T-cell (primary cell): ENCODE measurements around the gene SYNE4. TPM values are rescaled to one million over a fixed set of nuclear protein-coding genes. Genes with fewer than 3 reads are reported as not detected.

Experiments used
- ATAC-seq, 4 experiments: fragments of 200-7000 bp in 3 of 4; fragments of 150-1000 bp in 1 of 4; cut with Tn5 transposase; replicated peaks in 1 of 4; 1 replicate in 3 of 4; 2 replicates in 1 of 4; pipeline ENCODE4 v1.10.0; 2021; ENCODE audit warnings: moderate library complexity in 3 of 4, mild to moderate bottlenecking in 2 of 4, moderate number of reproducible peaks in 1 of 4
- CTCF ChIA-PET, 2 donors: fragments of 300-600 bp; sonication (Branson Sonifier 250); formaldehyde crosslinking; loops; one replicate each; lab custom pipeline; 2022; ENCODE audit warnings: antibody characterized with exemption in 2 of 2; lab: Charles Lee
- POLR2A ChIA-PET, 2 donors: fragments of 300-600 bp; sonication (Branson Sonifier 250); formaldehyde crosslinking; loops; one replicate each; lab custom pipeline; 2022; ENCODE audit warnings: antibody characterized with exemption in 2 of 2; lab: Charles Lee
- DNase-seq, 35 experiments: peaks; one replicate each; pipeline versions ENCODE4 v3.0.0 to v3.0.0-alpha.2; 2013 to 2023
- H3K27ac ChIP-seq: one replicate; pipeline ENCODE4 v1.5.1; 2013; ENCODE audit warnings: low read length
- H3K27me3 ChIP-seq, 2 experiments: replicated peaks in 1 of 2; 1 replicate in 1 of 2; 2 replicates in 1 of 2; pipeline versions ENCODE4 v1.6.1 to v1.7.0; 2013; ENCODE audit warnings: low read length in 1 of 2, mixed read lengths in 1 of 2; ENCODE audit not compliant: control insufficient read depth in 2 of 2, insufficient read depth in 2 of 2; ENCODE audit errors: extremely low read depth in 1 of 2
- H3K36me3 ChIP-seq, 2 donors: 1 replicate in 1 of 2; 2 replicates in 1 of 2; pipeline versions ENCODE4 v1.6.1 to v1.7.0; 2013; ENCODE audit warnings: low read length in 1 of 2; ENCODE audit not compliant: control insufficient read depth in 2 of 2, insufficient read depth in 1 of 2; ENCODE audit errors: extremely low read depth in 1 of 2
- H3K4me1 ChIP-seq, 2 experiments: 1 replicate in 1 of 2; 2 replicates in 1 of 2; pipeline versions ENCODE4 v1.6.1 to v1.7.0; 2013; ENCODE audit warnings: low read length in 2 of 2, mixed read lengths in 1 of 2; ENCODE audit not compliant: insufficient read depth in 2 of 2, control insufficient read depth in 1 of 2; ENCODE audit errors: extremely low read depth in 1 of 2
- H3K4me3 ChIP-seq, 2 donors: 1 replicate in 1 of 2; 2 replicates in 1 of 2; pipeline versions ENCODE4 v1.5.1 to v1.7.0; 2013; ENCODE audit warnings: mild to moderate bottlenecking in 2 of 2, low read length in 1 of 2, moderate library complexity in 1 of 2; ENCODE audit not compliant: control insufficient read depth in 1 of 2; ENCODE audit errors: extremely low read depth in 1 of 2
- H3K9me3 ChIP-seq: 2 replicates; pipeline ENCODE4 v1.7.0; 2013
- H3K27ac Mint-ChIP-seq, 2 donors: one replicate each; pipeline ENCODE4 v1.8.0; 2020 to 2021; ENCODE audit warnings: mild to moderate bottlenecking in 2 of 2, mixed read lengths in 2 of 2
- H3K27me3 Mint-ChIP-seq, 2 donors: one replicate each; pipeline ENCODE4 v1.8.0; 2021 to 2022; ENCODE audit warnings: mixed read lengths in 2 of 2
- H3K36me3 Mint-ChIP-seq: one replicate; pipeline ENCODE4 v1.8.0; 2021; ENCODE audit warnings: mixed read lengths
- H3K4me1 Mint-ChIP-seq, 3 donors: one replicate each; pipeline ENCODE4 v1.8.0; 2020 to 2022; ENCODE audit warnings: mixed read lengths in 3 of 3, mild to moderate bottlenecking in 1 of 3
- H3K4me3 Mint-ChIP-seq, 3 donors: one replicate each; pipeline ENCODE4 v1.8.0; 2020 to 2022; ENCODE audit warnings: mild to moderate bottlenecking in 3 of 3, mixed read lengths in 3 of 3, moderate library complexity in 3 of 3
- H3K9me3 Mint-ChIP-seq, 3 donors: one replicate each; pipeline ENCODE4 v1.8.0; 2020 to 2022; ENCODE audit warnings: mixed read lengths in 3 of 3
- WGBS: methylation state at CpG from one replicate; pipeline ENCODE4 v1.1.5; 2013; ENCODE audit warnings: missing lambda C conversion rate; ENCODE audit not compliant: insufficient coverage; 5-methylcytosine and 5-hydroxymethylcytosine counted together
- total RNA-seq, 35 experiments: library from RNA in 6 of 35; stranded (reverse) in 6 of 35; fragments of 120-200 nt in 1 of 35; gene quantifications; one replicate each; pipeline versions ENCODE4 v1.2.1 to v1.2.4 and lab custom pipeline; 2013 to 2026

Gene SYNE4
- total RNA-seq, 5 donors from 2014 or later (not counting 1 experiment from before 2014, with no cell fraction given), result 3.2 to 4.4 (median 3.7) TPM

DNA sequence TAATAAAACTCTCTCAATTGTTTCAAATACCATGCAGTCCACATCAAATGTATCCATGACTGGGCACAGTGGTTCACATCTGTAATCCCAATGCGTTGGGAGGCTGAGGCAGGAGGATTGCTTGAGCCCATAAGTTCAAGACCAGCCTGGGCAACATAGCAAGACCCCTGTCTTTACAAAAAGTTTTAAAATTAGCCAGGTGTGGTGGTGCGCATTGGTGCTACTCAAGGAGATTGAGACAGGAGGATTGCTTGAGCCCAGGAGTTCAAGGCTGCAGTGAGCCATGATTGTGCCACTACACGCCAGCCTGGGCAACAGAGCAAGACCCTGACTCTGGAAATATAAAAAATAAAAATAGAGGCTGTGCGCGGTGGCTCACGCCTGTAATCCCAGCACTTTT lies 19.1 kb upstream of the SYNE4 start:
- peaks cover 0 to 8% of the 10 kb centered on the region in 2 experiments for H3K27me3 ChIP-seq
- H3K36me3 ChIP-seq, result peaks cover 4 to 11% of the 10 kb centered on the region in 2 donors
- 100% methylated on average over 2 of the region's 6 CpGs for WGBS
- no peak overlapping the region for H3K27ac ChIP-seq
- Mint-ChIP-seq H3K4me1 (peaks cover 0 to 5% (median 4%) of the 10 kb centered on the region in 3 donors), H3K27ac (no peak overlapping the region), H3K27me3 (peaks cover 0 to 3% of the 10 kb centered on the region in 2 donors), H3K36me3 (peaks cover 32% of the 10 kb centered on the region), H3K4me3 (no peak overlapping the region), H3K9me3 (no peaks in the 10 kb centered on the region)
- no peak for ATAC-seq
- POLR2A ChIA-PET, result no interaction called here
- peaks cover 0 to 6% of the 10 kb centered on the region in 2 experiments for H3K4me1 ChIP-seq
- CTCF ChIA-PET, result no interaction called here
- H3K9me3 ChIP-seq, result no peaks in the 10 kb centered on the region
- DNase-seq, result no peak
- no peak overlapping the region for H3K4me3 ChIP-seq

DNA sequence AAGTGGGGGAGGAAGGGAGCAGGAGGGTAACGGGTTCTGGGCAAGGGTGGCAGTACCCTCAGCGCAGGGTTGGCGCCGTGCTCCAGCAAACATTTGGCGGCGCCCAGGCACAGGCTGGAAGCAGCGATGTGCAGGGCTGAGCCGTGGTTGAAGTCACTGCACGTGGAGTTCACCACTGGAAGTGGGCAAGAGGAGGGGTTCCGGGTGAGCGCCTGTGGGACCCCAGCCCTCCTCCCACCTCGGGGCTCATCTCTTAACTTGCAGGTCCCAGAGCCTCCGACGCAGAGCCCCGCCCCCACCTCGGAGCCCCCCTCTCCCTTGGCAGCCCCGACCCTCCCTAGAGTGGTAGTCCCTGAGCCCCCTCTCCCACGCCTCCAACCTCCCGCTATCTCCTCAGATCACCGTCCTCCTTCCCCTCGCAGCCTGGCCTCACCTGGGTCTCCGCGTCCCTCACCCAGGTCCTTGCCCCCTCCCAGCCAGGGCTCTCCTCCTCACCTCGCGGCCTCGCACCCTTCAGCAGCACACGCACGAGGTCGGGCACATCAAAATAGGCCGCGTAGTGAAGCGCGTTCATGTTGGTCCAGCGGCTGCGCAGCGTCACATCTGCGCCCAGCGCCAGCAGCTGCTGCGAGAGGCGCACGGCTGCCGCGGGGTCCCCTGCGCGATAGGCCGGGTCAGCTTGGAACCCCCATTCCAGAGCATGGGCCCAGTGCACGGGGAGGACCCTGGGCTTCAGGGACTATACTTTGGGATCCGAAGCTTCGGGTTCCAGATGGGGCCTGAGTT lies 17.7 kb upstream of the SYNE4 start:
- Mint-ChIP-seq H3K27ac (no peak overlapping the region), H3K9me3 (no peaks in the 10 kb centered on the region), H3K4me1 (no peaks in the 10 kb centered on the region), H3K36me3 (peaks cover 32% of the 10 kb centered on the region), H3K4me3 (no peak overlapping the region), H3K27me3 (no peaks in the 10 kb centered on the region)
- POLR2A ChIA-PET, result no interaction called here
- H3K4me3 ChIP-seq, result no peak overlapping the region
- H3K36me3 ChIP-seq, result peaks cover 10 to 11% of the 10 kb centered on the region in 2 donors
- no peak overlapping the region for H3K27ac ChIP-seq
- no peaks in the 10 kb centered on the region for H3K4me1 ChIP-seq
- 95% methylated on average over 33 of the region's 49 CpGs for WGBS
- no peak for ATAC-seq
- DNase-seq, result no peak
- H3K9me3 ChIP-seq, result no peaks in the 10 kb centered on the region
- no peaks in the 10 kb centered on the region for H3K27me3 ChIP-seq
- CTCF ChIA-PET, result no interaction called here

DNA sequence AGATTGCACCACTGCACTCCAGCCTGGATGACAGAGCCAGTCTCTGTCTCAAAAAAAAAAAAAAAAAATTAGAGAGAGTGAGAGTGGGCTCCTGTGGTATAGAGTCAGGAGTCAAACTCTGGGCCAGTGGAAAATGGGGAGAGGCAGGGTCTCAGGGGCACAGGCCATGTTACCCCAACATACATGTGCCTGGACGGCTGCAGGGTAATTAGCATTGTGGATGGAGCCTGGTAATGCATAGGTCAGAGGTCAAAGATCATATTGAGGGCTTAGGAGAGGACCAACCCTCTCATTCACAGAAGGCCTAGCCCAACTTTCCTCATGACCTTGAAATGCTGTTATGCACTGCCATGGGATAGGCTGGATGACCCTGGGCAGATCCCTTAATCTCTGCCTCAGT lies 16.9 kb upstream of the SYNE4 start:
- H3K27me3 Mint-ChIP-seq, result no peaks in the 10 kb centered on the region
- H3K27me3 ChIP-seq, result no peaks in the 10 kb centered on the region
- ATAC-seq, result no peak
- H3K36me3 ChIP-seq, result peaks cover 11 to 12% of the 10 kb centered on the region in 2 donors
- no peaks in the 10 kb centered on the region for H3K9me3 ChIP-seq
- DNase-seq, result no peak
- H3K36me3 Mint-ChIP-seq, result peaks cover 30% of the 10 kb centered on the region
- WGBS, result no CpG with 5 or more reads among the region's 1 CpG
- H3K4me3 Mint-ChIP-seq, result no peak overlapping the region
- no peak overlapping the region for H3K4me3 ChIP-seq
- H3K4me1 ChIP-seq, result no peaks in the 10 kb centered on the region
- no peaks in the 10 kb centered on the region for H3K9me3 Mint-ChIP-seq
- no peak overlapping the region for H3K27ac ChIP-seq
- H3K27ac Mint-ChIP-seq, result no peak overlapping the region
- H3K4me1 Mint-ChIP-seq, result no peaks in the 10 kb centered on the region
- POLR2A ChIA-PET, result no interaction called here
- CTCF ChIA-PET, result no interaction called here

DNA sequence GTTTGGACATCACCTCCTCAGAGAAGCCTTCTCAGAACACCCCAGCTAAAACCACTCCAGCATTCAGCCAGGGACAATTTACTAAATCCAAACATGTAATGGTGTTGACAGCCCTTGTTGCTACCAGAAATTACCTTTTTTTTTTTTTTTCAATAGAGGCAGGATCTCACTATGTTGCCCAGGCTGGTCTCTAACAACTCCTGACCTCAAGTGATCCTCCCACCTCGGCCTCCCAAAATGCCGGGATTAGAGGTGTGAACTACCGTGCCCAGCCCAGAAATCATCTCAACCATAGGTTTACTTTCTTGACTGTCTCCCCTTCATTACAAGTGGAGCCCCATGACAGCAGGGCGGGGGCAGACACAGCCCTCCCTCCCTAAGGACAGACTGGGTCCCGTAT lies 14.8 kb upstream of the SYNE4 start:
- no peak overlapping the region for H3K4me3 Mint-ChIP-seq
- Histone ChIP-seq H3K27ac (no peak overlapping the region), H3K4me3 (no peak overlapping the region), H3K27me3 (no peaks in the 10 kb centered on the region), H3K9me3 (no peaks in the 10 kb centered on the region), H3K4me1 (no peaks in the 10 kb centered on the region), H3K36me3 (peaks cover 11 to 12% of the 10 kb centered on the region in 2 donors)
- no peaks in the 10 kb centered on the region for H3K9me3 Mint-ChIP-seq
- POLR2A ChIA-PET, result no interaction called here
- CTCF ChIA-PET, result no interaction called here
- H3K4me1 Mint-ChIP-seq, result no peaks in the 10 kb centered on the region
- H3K27me3 Mint-ChIP-seq, result no peaks in the 10 kb centered on the region
- peaks cover 25% of the 10 kb centered on the region for H3K36me3 Mint-ChIP-seq
- ATAC-seq (no peak), DNase-seq (no peak)
- H3K27ac Mint-ChIP-seq, result no peak overlapping the region
- 89% methylated on average over 4 of the region's 5 CpGs for WGBS

DNA sequence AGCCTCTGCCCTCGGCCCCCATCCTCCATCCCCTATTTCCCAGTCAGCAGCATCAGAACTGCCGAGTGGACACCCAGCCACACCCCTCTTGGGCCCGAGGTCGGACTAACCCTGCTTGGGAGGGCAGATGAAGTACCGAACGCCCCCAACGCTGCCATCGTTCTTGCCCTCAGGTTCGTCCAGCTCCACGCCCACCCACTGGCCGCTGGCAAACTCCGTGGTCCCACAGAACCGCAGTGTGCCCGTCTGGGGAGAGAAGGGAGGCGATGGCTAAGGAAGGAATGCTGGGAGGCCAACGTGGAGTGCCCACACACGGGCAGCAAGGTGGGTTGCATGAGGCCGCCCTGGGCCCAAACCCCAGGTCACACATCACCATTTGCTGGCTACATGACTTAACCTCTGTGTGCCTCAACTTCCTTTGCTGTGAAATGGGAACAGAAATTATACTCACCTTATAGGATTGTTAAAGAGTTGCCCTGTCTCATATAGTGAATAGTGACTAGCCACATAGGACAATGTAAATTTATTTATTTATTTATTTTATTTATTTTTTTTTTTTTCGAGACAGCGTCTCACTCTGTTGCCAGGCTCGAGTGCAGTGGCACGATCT lies 10.6 kb upstream of the SYNE4 start:
- no peak for ATAC-seq
- ChIA-PET POLR2A (no interaction called here), CTCF (no interaction called here)
- H3K27me3 ChIP-seq, result no peaks in the 10 kb centered on the region
- Mint-ChIP-seq H3K36me3 (peaks cover 17% of the 10 kb centered on the region), H3K4me1 (peaks cover 16 to 23% (median 17%) of the 10 kb centered on the region in 3 donors), H3K27ac (no peak overlapping the region), H3K27me3 (no peaks in the 10 kb centered on the region), H3K9me3 (no peaks in the 10 kb centered on the region), H3K4me3 (no peak overlapping the region)
- no peak overlapping the region for H3K27ac ChIP-seq
- peaks cover 9 to 12% of the 10 kb centered on the region in 2 donors for H3K36me3 ChIP-seq
- 93% methylated on average over 10 of the region's 22 CpGs for WGBS
- peaks cover 0 to 9% of the 10 kb centered on the region in 2 experiments for H3K4me1 ChIP-seq
- no peak for DNase-seq
- H3K9me3 ChIP-seq, result no peaks in the 10 kb centered on the region
- H3K4me3 ChIP-seq, result no peak overlapping the region

DNA sequence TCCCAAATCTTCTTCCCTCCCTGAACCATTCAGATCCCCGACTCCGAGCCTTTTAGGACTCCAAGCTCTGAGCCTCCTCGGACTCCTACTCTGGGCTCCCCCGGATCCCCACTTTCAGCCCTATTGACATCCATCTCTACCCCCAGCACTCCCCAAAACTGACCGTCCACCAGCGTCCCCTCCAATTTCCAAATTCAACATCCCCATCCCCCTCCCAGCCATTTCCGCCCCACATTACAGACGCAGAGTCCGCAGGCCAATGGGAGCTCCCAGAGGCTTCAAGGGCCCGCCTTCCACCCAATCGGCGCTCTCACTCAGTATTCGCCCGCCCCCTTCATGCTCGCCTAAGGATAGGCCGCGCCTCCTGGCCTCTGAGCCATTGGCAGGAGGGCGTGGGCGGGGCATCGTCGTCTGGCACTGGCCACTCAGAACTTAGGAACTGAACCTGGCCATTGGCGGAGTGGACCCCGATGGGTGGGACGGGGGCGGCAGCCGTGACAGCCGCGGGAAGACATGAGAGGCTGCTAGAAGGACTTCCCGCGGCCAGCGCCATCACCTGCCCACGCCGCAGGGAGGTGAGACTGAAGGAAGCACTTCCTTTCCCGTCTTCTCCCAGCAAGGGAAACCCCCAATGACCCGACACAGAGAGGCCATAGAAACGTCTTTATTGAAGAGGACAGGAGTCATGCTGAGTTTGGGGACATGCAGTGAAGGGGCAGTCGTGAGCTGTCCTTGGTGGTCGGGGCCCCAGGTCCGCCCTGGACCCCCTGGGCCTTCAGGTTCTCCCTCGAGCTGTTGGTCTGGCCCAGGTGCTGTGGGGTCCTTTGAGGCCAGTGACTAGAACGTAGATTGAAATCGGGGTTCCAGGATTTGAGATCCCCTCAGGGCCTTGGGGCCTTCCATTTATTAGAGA lies 5.7 kb upstream of the SYNE4 start, which contains the start of gene ALKBH6:
Gene ALKBH6, minus strand, starts transcription at position 202 of the 913 bp plus-strand sequence. CDS start 816 bp downstream, outside the sequence.
- H3K4me3 Mint-ChIP-seq, result peak within 1 kb of the TSS; percentile 95 to 97 (median 96)
- no peaks in the 10 kb centered on the region for H3K27me3 Mint-ChIP-seq

More for the DNA sequence above, 5.7 kb upstream of the SYNE4 start, which contains the start of gene ALKBH6:
- POLR2A ChIA-PET, result interaction anchor here (0.5 to 1.0 kb wide), 3 partner anchors 22 to 271 kb away, joined by 3 to 4 read pairs (median 3); partner anchors contain the start of gene THAP8 (in 1 of the 2)
- H3K4me1 Mint-ChIP-seq, result peaks cover 40 to 47% (median 47%) of the 10 kb centered on the region in 3 donors
- H3K27ac Mint-ChIP-seq, result peak within 1 kb of the TSS; percentile 96
- Histone ChIP-seq H3K4me3 (peak within 1 kb of the TSS; percentile 79 to 93), H3K9me3 (no peaks in the 10 kb centered on the region), H3K36me3 (peaks cover 0 to 3% of the 10 kb centered on the region in 2 donors), H3K27me3 (no peaks in the 10 kb centered on the region), H3K27ac (peak within 1 kb of the TSS; percentile 86), H3K4me1 (peaks cover 0 to 31% of the 10 kb centered on the region in 2 experiments)
- CTCF ChIA-PET, result interaction anchor here (0.6 to 1.2 kb wide), 11 partner anchors 17 to 725 kb away, joined by 3 to 7 read pairs (median 4); partner anchors contain the start of gene THAP8 (in 1 of the 2)
- 2% methylated on average over 34 of the region's 42 CpGs for WGBS
- H3K9me3 Mint-ChIP-seq, result no peaks in the 10 kb centered on the region
- ATAC-seq, result peak; percentile 97 to 99 (median 98)
- H3K36me3 Mint-ChIP-seq, result peaks cover 5% of the 10 kb centered on the region
- DNase-seq, result peak; percentile 96 to 100 (median 99)
